ENCODE results near the gene ATP8B4. TPM values are rescaled to one million over a fixed set of nuclear protein-coding genes. Genes with fewer than 3 reads are reported as not detected.

ATP8B4 gene
- total and polyA plus RNA-seq, 11 donors, result 0.51 to 14.7 (median 2.1) TPM

DNA sequence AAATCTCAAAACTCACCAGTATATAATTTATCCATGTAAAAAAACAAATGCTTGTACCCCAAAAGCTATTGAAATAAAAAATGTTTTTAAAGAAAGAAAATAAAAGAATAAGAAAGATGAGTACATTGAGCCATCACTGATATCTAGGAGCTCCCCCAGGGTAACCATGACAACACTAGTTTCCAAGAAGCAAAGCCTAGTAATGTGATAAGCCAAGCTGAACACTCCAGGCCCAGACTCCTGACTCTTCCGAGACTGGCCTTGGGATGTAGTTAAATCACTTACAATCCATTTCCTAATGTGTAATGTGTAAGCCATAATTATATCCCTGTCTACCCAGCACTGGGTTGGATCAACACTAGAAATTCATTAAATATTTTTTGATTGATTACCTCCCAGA lies 21.1 kb upstream of the ATP8B4 start:
- no peak for DNase-seq
- ATAC-seq, result no peak
- Histone ChIP-seq H3K4me3 (no peak overlapping the region), H3K27ac (no peak overlapping the region), H3K36me3 (no peaks in the 10 kb centered on the region), H3K27me3 (no peaks in the 10 kb centered on the region), H3K4me1 (peaks cover 0 to 11% (median 0%) of the 10 kb centered on the region in 12 donors), H3K9me3 (no peaks in the 10 kb centered on the region)
- intact Hi-C loops (cut with DNase I), result loop anchor here in 8 of 10 donors (5.0 to 10.0 kb wide), 5 partner anchors 895 to 1785 kb away; no protein-coding TSS in a partner anchor
- no peak for TF ChIP-seq POLR2A (IDR thresholded peaks at IDR 0.05)
- TF ChIP-seq, protein P1, sequence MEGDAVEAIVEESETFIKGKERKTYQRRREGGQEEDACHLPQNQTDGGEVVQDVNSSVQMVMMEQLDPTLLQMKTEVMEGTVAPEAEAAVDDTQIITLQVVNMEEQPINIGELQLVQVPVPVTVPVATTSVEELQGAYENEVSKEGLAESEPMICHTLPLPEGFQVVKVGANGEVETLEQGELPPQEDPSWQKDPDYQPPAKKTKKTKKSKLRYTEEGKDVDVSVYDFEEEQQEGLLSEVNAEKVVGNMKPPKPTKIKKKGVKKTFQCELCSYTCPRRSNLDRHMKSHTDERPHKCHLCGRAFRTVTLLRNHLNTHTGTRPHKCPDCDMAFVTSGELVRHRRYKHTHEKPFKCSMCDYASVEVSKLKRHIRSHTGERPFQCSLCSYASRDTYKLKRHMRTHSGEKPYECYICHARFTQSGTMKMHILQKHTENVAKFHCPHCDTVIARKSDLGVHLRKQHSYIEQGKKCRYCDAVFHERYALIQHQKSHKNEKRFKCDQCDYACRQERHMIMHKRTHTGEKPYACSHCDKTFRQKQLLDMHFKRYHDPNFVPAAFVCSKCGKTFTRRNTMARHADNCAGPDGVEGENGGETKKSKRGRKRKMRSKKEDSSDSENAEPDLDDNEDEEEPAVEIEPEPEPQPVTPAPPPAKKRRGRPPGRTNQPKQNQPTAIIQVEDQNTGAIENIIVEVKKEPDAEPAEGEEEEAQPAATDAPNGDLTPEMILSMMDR (IDR thresholded peaks at IDR 0.05), result no peak
- 0 to 4% (median 0%) methylated on average over 1 of the region's 1 CpG for WGBS, 4 donors

DNA sequence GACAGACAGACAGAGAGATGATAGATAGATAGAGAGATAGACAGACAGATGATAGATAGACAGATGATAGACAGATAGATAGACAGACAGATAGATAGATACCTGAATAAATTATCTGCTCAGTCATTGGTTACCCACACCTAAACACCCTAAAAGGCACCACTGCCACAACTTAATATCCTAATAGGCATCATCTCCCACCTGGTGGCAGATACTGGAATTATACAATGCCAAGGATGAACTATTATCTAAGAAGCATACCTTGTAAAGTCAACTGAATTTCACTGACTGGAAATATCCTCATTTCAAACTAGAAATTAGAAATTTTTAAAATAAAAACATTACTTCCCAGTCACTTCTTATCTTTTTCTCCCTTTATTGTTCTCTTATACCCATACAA lies 19.4 kb upstream of the ATP8B4 start:
- no peaks in the 10 kb centered on the region for H3K9me3 ChIP-seq
- TF ChIP-seq POLR2A (IDR thresholded peaks at IDR 0.05), result no peak
- TF ChIP-seq, protein P1 (IDR thresholded peaks at IDR 0.05), result no peak
- no peaks in the 10 kb centered on the region for H3K27me3 ChIP-seq
- no peaks in the 10 kb centered on the region for H3K36me3 ChIP-seq
- no peak overlapping the region for H3K27ac ChIP-seq
- ATAC-seq (no peak), DNase-seq (no peak)
- H3K4me3 ChIP-seq, result no peak overlapping the region
- H3K4me1 ChIP-seq, result peaks cover 0 to 28% (median 0%) of the 10 kb centered on the region in 12 donors
- intact Hi-C loops (cut with DNase I), result no loop called here

DNA sequence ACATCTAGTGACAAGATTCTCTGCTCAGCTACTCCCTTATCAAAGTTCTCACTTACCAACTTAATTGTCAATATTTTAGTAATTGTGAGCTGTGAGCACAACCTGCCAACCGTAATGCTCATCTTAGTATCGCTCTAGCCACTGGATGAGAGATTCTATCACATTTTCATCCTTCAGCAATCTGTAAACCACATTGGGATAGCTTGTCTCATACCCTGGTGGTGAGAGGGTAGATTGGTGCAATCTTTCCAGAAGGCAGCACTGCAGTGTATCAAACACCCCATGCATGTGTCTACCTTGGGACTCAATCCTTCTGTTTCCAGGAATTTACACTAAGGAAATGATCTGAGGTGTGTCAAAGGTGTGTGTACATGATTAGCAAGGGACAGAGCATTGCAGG lies 18.9 kb upstream of the ATP8B4 start:
- 87 to 96% (median 90%) methylated on average over 2 of the region's 2 CpGs for WGBS, 4 donors
- no peak for ATAC-seq
- TF ChIP-seq POLR2A (IDR thresholded peaks at IDR 0.05), result no peak
- TF ChIP-seq, protein P1 (IDR thresholded peaks at IDR 0.05), result no peak

DNA sequence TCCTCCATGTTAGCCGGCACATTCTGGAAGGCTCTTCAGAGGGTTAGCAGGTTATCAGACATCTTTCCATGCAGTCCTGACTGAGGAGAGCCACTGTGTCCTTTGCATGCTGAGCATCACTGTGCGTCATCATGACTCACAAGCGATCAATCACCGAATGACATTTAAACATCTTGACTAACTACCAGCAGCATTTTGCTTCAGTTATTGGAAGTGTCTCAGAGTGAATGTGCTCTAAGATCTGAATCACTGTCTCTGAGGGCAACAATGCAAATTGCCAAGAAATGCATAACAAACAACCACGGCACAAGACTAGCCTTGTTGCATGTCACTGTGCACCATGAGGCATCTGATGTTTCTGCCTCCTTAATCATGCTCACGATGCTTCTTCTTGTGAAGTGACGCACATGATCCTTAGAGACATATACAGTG lies 18.3 kb upstream of the ATP8B4 start:
- no peaks in the 10 kb centered on the region for H3K36me3 ChIP-seq
- H3K9me3 ChIP-seq, result peaks cover 0 to 4% (median 0%) of the 10 kb centered on the region in 12 donors
- no peak for ATAC-seq
- intact Hi-C loops (cut with DNase I), result no loop called here
- H3K27ac ChIP-seq, result no peak overlapping the region
- peaks cover 0 to 32% (median 0%) of the 10 kb centered on the region in 12 donors for H3K4me1 ChIP-seq
- TF ChIP-seq, protein P1 (IDR thresholded peaks at IDR 0.05), result no peak
- no peak for TF ChIP-seq POLR2A (IDR thresholded peaks at IDR 0.05)
- H3K27me3 ChIP-seq, result no peaks in the 10 kb centered on the region
- WGBS, 4 donors, result 81 to 90% (median 86%) methylated on average over 7 of the region's 7 CpGs
- H3K4me3 ChIP-seq, result no peak overlapping the region
- no peak for DNase-seq

More for the DNA sequence above, 18.9 kb upstream of the ATP8B4 start:
- no peaks in the 10 kb centered on the region for H3K36me3 ChIP-seq
- no peak for DNase-seq
- intact Hi-C loops (cut with DNase I), result no loop called here
- no peak overlapping the region for H3K27ac ChIP-seq
- H3K27me3 ChIP-seq, result no peaks in the 10 kb centered on the region
- no peaks in the 10 kb centered on the region for H3K9me3 ChIP-seq
- H3K4me3 ChIP-seq, result no peak overlapping the region
- peaks cover 0 to 32% (median 0%) of the 10 kb centered on the region in 12 donors for H3K4me1 ChIP-seq
